ENCODE data around the gene POLRMT.

The POLRMT gene

GRCh38 chr19:661427-662196 is 28.3 kb upstream of the POLRMT start:
- TF ChIP-seq CTCF (conservative IDR thresholded peaks at IDR 0.05) = no peak
- H3K27ac ChIP-seq = peak overlapping the region; percentile 94

GRCh38 chr19:660793-661426 is 27.6 kb upstream of the POLRMT start:
- H3K27ac ChIP-seq = peak overlapping the region; percentile 94
- TF ChIP-seq CTCF (conservative IDR thresholded peaks at IDR 0.05) = no peak

- TF ChIP-seq CTCF (conservative IDR thresholded peaks at IDR 0.05) = no peak
- H3K27ac ChIP-seq = no peak overlapping the region
Observed at GRCh38 chr19:658916-659839, 25.8 kb upstream of the POLRMT start.

- TF ChIP-seq CTCF (conservative IDR thresholded peaks at IDR 0.05) = no peak
- no peak overlapping the region for H3K27ac ChIP-seq
Observed at GRCh38 chr19:658059-658839, 24.9 kb upstream of the POLRMT start.

GRCh38 chr19:657611-658010 is 24.3 kb upstream of the POLRMT start:
- no peak for TF ChIP-seq CTCF (conservative IDR thresholded peaks at IDR 0.05)
- no peak overlapping the region for H3K27ac ChIP-seq

GRCh38 chr19:656751-657559 is 23.6 kb upstream of the POLRMT start:
- H3K27ac ChIP-seq = no peak overlapping the region
- no peak for TF ChIP-seq CTCF (conservative IDR thresholded peaks at IDR 0.05)
